HG03159 (cell line): ENCODE measurements around the gene ACTRT2.

ENCODE experiments used
- ATAC-seq: cut with Tn5 transposase; IDR thresholded peaks from one replicate; pipeline ENCODE4 v1.9.1; 2021; ENCODE audit warnings: mild to moderate bottlenecking, moderate library complexity; ENCODE audit not compliant: unreplicated experiment

ACTRT2 gene

GRCh38 chr1:3021233-3021671 is at the start of gene ACTRT2:
TSS of gene ACTRT2 (plus strand) at chr1:3021467. CDS start at chr1:3021687, 220 bp downstream.
- no peak for ATAC-seq

DNA sequence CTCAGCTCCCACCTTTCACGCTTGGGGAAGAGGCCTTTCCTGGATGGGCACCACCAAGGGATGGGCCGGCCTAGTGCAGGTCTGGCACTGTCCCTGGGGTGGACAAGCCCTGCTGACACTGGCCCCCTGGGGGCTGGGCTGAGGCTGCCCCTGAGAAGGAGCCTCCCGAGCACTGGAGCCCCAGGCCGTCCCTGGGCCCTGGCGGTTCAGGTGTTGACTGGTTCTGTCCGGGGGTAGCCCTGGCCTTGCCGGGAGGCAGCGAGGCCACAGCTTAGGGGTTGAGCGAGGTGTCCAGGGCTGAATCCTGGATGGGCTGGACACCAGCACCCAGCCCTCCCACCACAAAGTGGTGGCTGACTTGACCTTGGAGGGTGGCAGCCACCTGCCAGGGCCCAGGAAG is 49.7 kb upstream of the ACTRT2 start:
- no peak for ATAC-seq

DNA sequence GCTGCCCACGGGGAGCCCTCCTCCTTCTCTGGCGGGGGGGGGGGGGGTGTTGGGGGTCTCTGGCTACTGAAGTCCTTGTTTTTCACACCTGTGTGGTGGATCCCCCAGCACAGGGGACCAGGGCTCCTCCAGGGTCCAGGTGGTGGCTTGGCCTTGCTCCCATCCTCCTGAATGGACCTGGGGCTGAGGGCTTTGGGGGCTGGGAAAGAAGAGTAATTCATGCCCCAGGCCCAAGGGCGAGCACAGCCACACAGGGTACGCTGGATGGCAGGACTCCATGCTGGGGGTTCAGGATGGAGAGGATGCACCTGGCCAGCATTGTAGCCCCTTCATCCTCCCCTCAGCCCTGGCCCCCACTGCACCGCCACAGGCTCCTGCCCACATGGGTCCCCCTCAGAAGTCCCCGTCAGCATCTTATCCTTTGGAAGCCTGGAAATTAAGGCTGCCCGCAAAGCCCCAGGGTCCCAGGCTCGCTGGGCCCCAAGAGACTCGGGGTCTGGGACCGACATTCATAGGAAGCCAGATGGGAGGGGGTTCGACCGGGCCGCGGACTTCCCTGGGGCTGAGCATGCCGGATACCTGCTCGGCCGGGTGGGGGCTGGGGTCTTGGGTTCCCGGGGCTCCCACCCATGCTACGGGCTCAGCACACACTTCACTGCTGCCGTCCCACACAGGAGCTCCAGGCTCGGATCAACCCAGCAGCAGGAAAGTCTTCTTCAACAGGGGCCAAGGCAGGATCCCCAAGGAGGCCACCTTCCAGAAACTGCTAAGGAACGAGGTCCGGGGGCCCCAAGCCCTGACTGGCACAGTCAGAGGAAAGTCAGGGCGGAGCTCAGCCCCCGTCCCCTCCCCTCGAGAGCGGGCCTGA is 49.0 kb upstream of the ACTRT2 start:
- no peak for ATAC-seq

DNA sequence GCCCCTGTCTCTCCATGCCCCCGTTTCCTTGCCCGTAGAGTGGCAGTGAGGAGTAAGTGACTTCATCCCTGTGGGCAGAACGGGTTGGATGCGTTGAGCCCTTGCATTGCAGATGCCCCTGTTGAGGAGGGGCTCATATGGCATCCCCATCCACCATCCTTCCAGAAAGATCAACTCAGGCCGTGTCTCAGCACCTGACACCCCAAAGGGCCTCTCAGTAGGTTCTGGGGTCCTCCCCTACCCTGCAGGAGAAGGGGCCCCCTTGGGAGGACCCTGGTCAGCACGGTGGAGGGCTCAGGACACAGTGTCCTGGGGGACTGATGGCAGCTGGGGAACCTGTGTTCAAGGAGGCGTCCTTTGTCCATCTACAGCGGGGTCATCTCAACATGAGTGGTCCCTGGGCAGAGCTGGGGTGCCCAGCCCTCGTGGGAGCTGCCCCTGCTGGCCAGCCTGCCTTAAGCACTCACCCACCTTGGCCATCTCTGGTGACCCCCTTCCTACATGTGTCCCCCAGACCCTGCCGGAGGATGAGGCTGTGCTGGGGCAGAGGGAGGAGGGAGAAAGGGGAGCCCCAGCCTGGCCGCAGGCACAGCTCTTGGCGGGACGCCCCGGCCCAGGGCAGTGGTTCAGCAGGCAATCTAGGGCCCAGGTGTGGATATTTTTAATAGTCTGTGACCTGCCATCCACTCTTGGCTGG is 48.2 kb upstream of the ACTRT2 start:
- ATAC-seq = no peak

GRCh38 chr1:2973601-2974593 is 47.4 kb upstream of the ACTRT2 start:
- no peak for ATAC-seq

- no peak for ATAC-seq
Observed at GRCh38 chr1:2974701-2975301, 46.5 kb upstream of the ACTRT2 start.

GRCh38 chr1:2975466-2976179 is 45.6 kb upstream of the ACTRT2 start:
- ATAC-seq = no peak

- ATAC-seq = no peak
Observed at GRCh38 chr1:2976180-2976562, 45.1 kb upstream of the ACTRT2 start.

DNA sequence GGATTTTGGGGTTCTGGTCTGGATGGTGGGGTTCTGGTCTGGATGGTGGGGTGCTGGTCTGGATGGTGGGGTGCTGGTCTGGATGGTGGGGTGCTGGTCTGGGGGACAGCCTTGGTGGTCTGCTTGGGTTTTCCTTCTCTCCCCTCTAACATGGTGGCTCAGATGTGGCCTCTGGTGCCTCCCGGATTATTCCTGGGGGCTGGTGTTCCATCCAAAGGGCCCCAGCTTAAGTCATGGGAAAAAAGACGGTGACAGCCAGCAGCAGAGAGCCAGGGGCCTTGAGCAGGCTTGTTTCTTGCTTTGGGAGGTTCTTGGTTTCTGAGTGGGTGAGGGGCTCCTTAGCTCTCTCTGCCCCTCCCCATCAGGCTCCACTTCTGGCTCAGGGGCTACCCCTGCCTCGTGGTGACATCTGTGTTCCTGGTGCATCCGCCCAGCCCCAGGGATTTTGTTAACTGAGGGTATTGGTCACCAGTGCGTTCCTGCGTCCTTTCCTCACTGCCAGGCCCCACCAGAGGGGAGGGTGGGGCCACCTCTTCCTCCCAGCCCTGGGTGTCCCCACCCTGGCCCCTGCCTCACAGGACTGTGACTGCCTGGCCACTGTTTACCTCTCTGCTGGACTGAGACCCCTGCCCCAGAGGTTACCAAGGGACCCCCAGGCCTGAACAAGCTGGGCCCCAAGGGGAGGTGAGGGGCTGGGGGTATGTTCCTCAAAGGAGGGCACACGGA is 43.2 kb upstream of the ACTRT2 start:
- no peak for ATAC-seq

DNA sequence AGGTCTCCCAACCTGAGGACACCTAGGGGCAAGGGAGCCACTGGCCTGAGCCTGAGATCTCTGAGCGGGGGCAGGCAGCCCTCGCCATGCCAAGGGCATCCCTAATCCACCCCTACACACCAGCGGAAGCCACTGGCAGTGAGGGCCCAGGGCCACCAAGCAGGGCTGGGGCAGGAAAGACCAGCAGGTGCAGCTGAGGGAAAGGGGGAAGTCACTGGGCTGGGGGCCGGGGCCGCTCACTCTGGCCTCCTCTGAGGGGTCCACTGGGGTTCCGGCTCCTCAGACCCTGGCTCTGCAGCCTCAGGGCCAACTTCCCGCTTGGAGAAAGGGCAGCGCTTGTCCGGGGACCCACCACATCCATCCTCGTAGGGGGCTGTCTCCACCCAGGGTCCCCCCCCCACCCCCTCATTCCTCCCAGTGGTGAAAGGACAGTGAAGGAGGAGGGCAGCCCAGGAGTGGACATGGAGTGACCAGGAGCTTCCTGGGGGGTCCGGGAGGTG is 42.5 kb upstream of the ACTRT2 start:
- ATAC-seq = no peak

GRCh38 chr1:2979191-2980072 is 41.8 kb upstream of the ACTRT2 start:
- ATAC-seq = no peak

GRCh38 chr1:2980073-2980791 is 41.0 kb upstream of the ACTRT2 start:
- no peak for ATAC-seq

DNA sequence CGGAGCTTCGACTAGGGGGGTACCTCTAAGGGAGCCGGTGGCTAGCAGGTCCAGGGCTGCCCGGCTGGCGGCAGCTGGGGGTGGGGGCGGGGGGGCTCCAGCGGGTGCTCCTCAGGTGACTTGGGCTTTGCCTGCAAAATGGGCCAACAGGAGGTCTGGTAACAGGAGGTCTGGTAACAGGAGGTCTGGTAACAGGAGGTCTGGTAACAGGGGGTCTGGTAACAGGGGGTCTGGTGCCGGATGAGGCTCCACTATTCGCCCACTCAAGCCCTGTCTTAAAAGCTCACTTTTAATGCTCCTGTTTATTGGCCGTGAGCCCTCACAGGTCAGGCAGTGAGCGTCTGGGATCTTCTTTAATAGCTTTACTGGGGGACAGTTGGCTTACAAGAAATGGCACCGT is 40.4 kb upstream of the ACTRT2 start:
- ATAC-seq = no peak

DNA sequence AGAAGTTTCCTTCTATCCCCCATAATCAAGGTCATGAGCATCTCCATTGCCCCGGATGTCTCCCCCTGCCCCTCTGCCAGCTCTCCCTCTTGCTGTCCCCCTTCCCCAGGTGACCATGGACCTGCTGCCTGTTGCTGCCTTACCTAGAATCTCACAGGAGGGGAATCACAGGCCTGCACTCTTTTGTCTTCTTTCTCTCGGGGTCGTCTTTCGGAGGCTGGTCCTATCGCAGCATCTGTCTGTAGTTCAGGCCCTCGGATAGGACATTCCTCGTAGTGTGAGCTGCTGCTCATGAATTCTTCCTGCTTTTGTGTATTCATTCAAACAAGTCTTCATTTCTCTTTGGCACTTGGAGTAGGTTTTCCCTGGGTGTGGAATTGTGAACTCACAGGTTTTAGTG is 39.9 kb upstream of the ACTRT2 start:
- no peak for ATAC-seq

DNA sequence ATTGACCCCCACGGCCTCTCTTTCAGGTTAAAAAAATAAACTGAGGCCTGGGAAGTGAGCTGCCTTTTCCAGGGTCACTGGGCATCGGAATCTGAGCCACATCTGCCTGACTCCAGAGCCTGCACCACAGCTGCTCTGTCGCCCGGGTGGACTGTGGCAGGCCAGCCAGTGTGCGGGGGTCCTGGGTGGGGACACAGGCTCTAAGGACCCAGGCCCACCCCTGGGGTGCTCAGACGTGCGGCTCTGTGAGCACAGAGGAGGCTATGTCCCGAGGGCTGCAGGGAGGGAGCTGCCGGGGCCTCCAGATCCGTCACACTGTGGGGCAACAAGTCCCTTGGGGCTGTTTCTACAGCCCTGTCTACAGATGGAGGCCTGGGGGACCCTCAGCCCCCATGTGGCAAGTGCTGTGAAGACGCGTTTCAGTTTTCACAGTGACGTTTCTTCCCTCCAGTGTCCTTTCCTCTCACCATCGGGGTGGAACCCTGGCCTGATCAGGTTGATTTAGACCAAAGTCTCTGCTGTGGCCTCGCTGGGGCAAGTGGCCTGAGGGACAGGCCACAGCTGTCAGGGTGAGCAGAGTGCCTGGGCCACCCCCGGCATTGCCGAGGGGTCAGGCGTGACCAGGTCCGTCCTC is 39.2 kb upstream of the ACTRT2 start:
- ATAC-seq = no peak

DNA sequence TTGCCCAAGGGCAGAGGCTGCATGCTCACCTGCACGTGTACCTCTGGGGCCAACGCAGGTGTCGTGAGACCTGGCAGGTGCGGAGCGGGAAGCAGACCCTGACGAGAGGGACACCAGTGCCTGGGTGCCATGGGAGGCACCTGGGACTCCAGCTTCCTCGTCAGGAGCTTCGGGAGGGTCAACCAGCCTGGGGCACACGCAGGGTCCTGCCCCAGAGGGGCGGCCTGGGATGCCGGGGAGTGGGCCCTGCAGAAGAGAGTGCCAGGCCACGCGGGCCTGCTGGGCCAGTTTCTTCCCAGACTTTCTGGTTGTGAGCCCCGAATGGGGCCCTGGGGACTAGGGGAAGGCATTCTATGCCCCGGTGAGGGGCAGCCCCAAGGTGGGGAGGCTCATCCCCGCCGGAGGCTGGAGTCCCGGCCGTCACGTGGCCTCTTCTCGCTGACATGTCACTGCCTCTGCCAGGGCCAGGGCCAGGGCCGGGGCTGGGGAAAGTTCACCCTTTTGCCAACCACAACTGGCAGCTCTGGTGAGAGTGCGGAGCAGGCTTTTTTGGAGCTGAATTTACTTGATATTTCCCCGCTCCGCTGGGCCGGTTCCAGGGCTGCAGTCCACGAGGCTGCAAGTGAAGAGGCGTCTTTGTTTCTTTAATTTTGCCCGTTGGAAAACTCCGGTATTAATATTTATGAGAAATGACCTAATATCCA is 38.5 kb upstream of the ACTRT2 start:
- no peak for ATAC-seq
